NCI-H1436 (cell line): ENCODE data around the gene ZYG11A.
A peak's percentile ranks its signal among the peaks of the same experiment; 100 is the strongest.

Source experiments
- DNase-seq: peaks from one replicate; lab custom pipeline; 2025; lab: John Stamatoyannopoulos, UW

The ZYG11A gene

DNA sequence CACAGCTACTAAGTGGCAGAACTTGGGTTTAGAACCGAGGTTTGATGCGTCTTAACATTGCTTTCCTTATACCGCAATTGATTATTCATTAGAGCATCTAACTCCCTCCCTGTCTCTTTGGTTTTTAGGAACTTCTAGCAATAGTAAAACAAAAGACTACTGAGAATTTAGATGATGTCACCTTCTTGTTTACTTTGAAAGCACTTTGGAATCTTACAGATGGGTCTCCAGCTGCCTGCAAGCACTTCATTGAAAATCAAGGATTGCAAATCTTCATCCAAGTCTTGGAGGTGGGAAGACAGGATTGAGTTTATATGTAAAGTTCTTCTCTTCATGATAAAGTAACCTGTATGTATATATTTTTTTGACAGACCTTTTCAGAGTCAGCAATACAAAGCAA, 35.0 kb downstream of the ZYG11A start:
- DNase-seq = no peak

DNA sequence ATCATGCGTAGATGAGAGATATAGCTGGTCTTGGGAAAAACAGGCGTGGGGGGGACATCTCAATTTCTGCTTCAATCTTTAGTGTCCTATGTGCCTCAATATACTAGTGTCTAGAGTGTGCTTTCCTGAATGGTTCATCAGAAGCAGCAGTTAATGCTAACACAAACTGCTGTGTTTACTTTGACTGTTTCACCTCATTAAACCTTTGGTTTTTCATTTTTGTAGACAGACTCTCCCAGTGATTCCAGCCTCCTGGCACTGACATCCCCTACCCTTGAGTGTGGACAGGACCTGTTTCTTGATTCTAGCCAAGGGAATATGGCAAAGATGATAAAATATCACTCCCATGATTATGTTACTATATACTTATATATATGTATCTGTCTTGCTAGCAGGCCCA, 37.6 kb downstream of the ZYG11A start:
- no peak for DNase-seq

DNA sequence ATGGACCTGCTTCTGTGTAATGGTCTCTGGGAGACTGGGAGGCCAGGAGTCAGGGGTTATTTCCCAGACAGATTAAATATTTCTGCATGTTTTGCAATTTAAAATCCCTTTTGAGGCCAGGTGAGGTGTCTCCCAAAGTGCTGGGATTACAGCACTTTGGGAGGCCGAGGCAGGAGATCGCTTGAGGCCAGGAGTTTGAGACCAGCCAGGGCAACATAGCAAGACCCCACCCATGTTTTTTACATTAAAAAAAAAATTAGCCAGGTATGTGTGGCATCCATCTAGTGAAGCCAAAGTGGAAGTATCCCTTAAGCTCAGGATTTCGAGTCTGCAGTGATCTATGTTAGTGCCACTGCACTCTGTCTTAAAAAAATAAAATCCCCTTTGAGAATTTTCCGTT, 44.9 kb downstream of the ZYG11A start:
- DNase-seq = no peak

DNA sequence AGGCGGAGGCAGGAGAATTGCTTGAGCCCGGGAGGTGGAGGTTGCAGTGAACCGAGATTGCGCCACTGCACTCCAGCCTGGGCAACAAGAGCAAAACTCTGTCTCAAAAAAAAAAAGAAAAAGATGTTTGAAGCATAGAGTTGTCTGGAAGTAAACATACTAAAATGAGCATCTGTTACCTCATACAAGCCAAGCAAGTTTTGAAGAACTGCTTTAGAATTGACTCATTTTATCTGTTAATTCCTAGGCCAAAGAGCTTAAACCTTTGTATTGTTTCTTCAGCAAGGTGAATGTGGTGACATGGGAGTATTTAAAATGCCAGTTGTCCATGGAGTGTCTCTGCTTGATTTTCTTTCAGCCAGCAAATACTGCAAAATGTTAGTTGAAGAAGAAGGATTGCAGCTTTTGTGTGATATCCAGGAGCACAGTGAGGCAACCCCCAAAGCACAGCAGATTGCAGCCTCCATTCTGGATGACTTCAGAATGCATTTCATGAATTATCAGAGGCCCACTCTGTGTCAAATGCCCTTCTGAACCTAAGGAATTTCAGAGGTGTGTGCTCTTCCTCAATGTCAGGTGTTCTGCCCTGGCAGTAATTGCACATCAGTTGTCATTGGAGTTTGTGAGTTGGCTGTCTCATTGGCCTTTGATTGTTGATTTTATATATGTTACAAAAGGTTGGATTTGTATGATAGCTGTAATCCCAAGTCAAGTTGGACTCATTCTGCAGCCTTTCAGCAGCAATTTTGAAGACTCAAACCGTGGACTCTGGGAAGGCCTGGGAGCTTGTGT, 50.1 kb downstream of the ZYG11A start:
- no peak for DNase-seq

DNA sequence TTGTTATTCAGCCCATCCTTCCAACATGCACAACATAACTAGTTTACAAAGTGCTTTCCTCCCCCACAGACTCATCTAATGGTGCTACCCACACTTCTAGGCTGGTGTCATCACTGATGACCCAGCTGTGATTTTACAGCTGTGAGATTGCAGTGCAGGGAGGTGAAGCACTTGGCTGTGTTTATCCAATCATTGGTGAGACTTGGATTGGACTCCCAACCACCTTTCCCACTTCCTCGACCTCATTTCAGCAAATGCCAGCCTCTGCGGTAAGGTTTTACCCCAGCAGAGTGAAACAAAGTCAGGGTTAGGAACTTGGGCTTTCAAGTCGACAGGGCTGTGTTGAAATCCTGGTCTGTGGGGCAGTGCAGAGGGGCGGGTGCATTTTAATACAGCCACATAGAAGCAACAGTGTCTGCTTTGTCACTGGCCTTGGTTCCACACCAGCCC, 56.9 kb downstream of the ZYG11A start:
- DNase-seq = no peak

DNA sequence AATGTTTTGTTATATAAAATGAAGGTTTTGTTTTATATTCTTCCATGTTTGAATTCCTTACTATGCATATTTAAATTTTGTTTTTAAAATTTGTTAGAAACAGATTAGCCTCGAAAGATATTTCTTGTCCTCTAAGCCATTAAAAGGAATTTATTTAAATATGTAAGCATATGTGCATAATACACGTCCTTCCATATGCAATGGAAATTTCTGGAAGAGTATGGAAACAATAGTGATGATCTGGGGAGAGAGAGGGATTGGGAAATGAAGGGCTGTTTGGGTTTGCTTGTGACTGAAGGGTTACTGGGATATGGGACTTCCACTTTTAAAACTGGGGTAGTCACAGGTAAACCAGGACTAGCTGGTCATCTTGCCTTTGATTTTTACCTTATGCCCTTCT, 57.8 kb downstream of the ZYG11A start:
- no peak for DNase-seq

DNA sequence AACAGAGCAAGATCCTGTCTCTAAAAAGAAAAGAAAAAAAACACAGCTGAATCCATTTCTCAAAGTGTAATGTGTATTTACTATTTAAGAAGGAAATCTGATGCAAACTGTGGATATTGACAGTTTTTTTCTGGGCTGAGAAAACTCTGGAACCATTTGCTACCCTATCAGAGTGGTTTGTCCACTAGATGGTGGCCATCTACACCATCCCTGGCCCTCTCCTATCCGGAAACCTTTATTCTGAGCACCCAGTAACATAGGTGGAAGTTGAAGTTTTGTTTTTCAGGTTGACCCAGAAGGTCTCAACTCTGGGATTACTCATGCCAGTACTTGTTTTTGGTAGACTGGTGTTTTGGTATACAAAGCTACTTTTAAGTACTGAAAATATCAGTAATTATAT, 58.8 kb downstream of the ZYG11A start:
- DNase-seq = no peak

DNA sequence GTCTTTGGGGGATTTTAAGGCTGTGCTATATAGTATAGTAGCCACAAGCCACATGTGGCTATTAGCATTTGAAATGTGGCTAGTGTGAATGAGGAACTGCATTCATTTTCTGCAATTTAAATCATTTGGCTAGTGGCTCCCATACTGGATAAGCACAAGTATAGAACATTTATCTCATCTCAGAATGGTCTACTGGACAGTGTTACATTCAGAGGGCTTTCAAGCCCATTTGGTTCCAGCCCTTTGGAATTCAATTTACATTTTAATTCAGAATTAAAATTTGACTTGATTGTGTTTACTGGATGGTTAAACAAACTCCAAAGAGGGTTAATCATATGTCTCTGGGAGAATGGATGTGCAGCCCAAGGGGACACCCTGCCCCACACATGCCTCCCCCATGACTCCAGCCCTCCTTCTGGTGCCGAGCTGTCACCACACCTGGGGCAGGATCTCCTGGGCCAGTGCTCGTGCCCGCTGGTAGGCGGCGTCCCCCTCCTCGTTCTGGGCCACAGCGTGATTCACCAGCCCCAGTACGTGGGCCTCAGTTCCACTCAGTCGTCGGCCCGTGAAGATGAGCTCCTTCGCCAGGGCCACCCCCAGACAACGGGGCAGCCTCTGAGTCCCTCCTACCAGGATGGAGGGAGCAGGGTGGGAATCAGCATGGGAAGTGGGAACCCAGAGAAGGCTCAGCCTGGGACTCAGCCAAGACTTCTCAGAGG, 61.8 kb downstream of the ZYG11A start:
- no peak for DNase-seq

DNA sequence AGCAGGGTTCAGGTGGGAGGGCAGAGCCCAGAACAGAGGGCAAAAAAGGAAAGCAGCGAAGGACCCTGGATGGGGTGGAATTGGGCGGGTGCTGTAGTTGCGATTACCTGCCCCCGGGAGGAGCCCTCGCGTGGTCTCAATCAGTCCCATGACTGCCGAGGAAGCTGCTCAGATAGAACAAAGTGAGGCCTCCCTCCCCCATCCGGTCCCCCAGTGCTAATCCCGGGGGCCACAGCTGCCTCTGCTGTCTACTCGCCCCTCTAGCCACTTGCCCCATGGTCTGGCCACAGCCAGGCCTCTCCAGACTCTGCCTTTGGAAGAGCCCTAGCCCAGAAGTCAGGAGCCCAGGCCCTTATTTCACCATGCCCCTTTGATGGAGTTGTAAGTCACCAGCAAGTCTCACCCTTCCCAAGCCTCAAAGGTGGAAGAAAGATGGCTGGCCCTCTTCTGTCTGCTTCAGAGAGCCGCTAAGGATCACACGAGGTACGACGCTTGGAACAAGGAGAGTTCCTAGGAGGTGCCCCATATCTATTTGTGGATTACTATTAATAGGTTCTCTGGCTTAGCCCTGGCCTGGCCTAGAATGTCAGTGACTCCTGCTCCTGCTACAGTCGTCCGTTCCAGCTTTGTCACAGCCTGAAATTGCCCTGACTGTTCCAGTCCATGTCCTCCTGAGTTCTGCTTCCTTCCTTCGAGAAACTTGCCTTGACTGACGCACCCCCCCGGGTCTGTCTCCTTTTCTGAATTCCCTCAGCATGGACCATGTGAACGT, 62.6 kb downstream of the ZYG11A start:
- peak; percentile 11 for DNase-seq

DNA sequence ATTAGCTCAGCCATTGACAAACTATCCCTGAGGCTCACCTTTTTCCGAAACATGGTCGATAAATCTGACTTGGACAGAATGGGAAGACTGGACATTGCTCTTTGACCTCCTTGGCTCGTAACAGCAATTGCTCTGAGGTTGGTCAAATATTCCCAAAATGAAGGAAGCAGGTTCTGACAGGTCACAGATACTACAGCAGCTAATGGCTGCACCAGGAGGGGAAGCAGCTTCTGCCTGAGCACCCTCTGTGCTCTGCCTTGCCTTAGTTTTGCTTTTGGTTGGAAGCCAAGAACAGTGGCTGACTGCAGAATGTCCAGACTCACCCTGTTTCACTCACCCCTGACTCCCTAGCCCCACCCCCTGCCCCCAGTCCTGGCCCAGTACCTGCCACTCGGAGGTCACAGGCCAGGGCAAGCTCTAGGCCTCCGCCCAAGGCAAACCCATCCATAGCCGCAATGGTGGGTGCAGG, 63.6 kb downstream of the ZYG11A start:
- no peak for DNase-seq

DNA sequence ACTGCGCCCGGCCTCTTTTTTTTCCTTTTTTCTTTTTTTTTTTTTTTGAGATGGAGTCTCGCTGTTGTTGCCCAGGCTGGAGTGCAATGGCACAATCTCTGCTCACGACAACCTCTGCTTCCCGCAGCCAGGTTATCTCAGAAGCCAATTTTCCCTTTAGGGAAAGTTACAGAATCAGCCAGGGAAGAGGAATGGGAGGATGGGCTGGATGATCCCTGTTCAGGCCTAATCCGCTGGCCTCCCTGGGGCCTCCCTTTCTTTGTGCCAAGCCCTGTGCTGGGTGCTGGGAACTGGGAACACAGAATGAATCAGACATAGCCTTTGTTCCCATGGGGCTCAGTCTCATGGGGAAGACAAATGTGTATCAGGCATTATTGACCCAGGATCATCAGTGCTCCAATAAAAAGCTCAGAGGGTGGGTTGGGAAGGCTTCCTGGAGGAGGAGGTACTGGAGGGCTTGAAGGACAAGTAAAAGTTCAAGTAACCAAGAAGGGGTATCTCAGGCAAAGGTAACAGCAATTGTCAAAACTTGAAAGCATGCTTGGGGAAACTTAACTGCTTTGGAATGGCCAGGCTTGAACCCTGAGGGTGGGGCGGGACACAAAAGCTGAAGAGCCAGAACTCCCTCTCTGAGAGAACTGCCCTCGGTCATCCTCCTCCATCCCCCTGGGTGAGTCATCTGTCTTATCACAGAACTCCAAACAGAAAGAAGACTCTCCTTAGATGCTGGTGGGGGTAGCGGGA, 64.7 kb downstream of the ZYG11A start:
- no peak for DNase-seq

DNA sequence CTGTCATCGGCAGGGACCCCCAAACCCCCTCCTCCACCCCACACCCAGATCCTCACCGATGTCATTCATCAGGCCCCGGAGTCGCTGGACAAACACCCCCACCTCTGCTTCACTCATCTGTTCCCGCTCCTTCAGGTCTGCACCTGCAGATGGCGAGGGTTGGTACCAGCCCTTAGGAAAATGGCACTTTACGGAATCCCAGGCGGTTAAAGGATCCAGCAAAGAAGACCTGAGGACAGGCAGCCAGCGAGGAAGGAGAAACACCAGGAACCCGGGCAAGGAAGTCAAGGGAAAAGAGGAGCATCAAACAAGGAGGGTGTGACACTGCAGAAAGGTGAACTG, 65.2 kb downstream of the ZYG11A start:
- DNase-seq = no peak

DNA sequence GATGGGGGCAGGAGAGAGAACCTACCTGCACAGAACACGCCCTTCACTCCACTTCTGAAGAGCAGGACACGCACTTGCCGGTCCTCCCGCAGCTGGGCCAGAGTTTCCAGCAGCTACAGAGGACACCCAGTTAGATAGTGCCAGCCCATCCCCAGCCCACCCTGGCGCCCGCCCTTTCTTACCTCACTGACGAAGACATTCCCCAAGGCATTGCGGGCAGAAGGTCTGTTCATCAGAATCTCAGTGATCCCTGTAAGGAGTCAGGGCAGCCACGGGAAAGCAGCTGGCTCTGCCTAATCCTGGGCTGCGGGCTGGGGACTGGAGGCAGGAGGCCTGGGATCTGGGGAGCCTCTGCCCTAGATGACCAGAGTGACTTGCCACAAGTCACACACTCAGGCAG, 69.0 kb downstream of the ZYG11A start:
- DNase-seq = no peak

DNA sequence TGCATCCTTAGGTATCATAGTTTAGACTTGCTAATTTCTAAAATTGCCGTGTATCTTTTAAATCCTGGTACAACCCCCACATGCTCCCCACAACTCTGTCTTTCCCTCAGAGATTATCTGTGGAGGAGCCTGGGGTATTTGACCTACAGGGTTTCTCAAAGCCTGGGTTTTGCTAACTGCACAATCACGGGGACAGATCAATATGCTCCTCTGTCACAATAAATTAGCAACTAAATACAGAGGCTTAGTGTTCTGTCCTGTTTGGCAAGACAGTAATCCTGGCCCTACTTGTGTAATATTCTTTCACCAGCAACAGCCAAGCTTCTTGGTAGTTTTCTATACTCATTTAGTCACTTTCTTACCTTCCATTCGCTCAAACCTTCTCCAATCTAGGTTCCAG, 70.5 kb downstream of the ZYG11A start:
- no peak for DNase-seq

DNA sequence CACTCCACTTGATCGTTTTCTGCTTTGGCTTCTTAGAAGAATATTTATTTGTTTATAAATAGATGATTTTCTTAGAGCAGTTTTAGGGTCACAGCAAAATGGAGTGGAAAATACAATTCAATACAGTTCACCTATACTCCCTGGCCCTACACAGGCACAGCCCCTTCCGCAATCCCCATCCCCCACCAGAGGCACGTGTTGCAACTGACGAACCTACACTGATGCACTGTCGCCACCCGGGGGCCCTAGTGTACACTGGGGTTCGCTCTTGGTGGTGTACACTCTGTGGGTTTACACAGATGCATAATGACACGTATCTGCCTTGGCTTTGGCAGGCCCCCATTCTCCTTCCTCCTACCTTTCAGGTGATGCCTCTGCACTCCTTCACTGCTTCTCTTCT, 71.0 kb downstream of the ZYG11A start:
- DNase-seq = no peak

DNA sequence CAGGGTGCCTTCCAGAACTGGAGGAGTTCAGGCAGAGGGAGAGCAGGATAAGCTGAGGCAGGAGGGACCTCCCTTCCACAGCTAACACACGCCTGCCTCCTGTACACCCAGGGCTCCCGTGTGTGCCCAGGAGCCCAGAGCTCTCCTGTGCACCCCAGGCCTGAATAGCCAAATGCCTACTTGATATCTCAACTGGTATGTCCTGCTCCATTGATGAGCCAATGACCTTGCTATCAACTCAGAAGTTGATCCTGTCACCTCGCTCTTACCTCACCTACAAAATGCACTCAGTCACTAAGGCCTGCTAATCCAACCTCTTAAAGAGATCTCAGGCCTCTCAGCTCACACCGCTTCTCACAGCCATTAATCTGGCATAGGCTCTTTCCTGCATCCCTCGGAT, 71.9 kb downstream of the ZYG11A start:
- no peak for DNase-seq

DNA sequence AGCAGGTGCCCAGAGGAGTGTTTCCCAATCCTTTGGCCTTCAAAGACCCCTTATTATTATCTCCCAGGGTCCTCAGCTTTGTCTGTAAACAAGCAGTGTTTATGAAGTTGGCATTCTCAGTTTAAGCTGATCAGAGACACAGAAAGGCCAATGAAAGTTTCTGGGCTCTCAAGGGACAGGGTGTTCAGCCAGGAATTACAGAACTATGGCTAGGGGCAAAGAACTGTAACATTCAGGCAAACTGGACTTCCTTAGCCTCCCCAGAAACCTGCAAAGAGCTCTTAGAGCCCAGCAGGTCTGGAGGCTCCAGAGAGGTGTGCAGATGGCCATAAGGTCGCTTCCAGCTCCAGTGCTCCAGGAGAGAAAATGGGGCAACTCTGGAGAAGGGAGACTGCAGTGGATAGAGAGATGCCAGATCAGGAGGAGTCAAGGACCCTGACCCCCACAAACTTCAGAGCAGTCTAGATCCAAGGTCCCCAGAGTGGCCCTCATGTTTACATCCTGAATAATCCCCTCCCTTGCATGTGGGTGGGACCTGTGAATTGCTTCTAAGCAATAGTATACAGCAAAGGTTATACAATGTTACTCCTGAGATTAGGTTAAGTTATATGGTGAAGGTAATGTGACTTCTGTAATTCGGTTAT, 72.8 kb downstream of the ZYG11A start:
- DNase-seq = no peak

DNA sequence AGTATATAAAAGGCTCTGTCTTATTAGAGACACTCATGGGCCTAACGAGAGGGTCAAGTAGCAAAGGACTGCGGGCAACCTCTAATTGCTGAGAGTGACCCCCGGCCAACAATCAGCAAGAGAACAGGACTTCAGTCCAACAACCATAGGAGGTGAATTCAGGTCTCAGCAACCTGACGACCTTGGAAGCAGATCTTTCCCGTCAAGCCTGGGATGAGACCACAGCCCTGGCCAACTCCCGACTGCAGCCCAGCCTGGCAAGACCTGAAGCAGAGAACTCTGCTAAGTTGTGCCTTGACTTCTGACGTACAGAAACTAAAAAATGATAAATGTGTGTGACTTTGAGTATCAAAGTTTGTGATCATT, 73.3 kb downstream of the ZYG11A start:
- no peak for DNase-seq

DNA sequence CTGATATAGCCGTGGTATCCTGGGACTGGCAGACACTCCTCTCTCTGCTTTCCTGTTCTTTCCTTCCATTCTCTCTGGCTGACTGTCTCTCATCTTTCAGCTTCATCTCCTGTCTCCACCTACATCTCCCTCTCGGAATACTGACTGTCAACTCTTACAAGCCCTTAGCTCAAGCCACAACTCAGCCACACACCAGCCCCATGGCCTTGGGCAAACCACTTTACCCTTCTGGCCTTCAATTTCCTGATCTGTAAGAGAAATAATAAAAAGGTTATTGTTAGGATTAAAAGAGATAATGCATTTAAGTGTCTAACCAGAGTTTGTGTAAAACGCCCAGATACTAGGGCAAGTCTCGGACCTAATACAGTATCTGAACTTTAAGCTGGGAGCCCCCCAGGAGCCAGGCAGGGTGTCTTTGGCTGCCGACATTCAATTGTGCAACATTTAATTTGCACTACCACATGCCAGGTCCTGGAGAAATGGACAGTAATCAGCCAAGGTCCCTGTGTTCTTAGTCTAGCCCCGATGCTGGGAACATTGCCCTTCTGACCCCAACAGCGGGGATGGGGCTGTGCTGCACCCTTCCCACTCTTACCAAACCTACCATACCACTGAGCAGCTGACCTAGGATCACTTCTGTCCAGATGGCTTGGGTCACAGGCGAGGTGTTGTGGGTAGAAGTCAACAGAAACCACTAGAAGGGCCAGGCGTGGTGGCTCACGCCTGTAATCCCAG, 73.8 kb downstream of the ZYG11A start:
- DNase-seq = no peak

DNA sequence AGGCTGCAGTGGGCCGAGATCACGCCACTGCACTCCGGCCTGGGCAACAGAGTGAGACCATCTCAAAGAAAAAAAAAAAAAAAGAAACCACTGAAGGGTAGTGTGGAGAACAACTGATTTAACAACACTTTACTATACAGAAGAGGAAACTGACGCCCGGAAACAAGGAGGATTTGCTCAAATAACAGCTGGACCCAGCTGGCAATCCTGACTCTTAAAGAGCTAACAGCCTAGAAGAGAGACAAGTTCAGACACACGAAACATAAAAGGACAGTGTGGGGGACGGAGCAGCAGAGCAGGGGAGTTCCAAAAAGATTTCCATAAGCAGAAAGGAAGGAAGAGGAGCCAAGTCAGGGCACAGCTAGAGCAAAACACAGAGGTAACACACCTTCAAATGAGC, 74.6 kb downstream of the ZYG11A start:
- no peak for DNase-seq

DNA sequence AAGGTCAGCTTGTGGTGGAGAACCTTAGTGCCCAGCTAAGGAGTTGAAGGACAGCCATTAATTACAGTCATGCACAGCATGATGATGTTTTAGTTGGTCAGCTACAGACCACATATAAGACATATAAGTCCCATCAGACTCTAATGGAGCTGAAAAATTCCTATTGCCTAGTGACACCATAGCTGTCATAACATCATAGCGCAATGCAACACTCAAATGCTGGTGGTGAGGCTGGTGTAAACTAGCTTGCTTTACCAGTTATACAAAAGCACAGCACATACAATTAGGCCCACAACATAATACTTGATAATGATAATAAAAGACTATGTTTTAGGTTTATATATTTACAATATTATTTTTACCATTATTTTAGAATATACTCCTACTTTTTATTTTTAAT, 75.0 kb downstream of the ZYG11A start:
- DNase-seq = no peak
